ENCODE measurements around the gene CAMTA2.

The CAMTA2 gene

DNA sequence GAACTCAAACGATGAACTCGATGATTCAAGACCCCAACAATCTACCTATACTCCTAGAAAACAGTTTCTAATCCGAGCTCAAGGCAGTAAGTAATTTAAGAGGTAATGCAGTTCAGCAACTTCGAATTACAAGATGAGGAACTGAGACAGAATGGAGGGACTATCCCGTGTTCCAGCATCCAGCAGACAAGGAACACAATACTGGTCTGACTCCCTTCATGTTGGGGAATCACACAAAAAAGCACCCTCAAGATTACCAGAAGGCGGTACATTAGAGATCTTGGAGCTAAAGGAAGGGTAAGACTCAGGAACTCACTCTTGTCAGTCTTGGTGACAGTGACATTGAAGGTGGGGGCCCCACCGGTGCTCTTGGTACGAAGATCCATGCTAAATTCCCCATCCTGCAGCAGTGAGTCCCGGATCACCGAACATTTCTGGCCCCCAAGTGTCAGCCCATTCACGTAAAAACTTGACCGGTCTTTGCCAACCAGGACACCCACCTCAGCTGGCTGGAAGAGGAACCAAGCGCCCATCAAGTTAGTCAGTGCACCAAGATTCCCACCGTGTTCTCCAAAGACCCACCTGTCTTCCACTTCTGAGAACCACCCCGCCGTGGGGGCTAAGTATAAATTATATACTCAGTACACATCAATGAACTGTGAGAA is 41.0 kb downstream of the CAMTA2 start:
- DNase-seq = no peak

DNA sequence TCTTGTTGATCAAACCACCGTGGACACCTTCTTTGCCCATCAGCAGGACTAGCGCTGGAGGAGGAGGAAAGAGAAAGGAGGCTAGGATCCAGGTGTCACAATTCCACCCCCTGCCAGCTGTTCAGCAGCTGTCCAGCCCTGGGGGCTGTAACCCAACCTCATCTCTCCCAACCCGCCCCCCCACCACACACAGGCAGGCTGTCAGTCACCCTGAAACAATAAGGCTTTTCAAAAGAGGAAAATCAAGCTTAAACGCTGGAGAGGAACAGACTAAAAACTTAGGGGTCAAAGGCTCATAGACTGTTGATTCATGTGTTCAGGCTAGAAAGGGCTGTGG is 41.6 kb downstream of the CAMTA2 start:
- peak; percentile 20 for DNase-seq

DNA sequence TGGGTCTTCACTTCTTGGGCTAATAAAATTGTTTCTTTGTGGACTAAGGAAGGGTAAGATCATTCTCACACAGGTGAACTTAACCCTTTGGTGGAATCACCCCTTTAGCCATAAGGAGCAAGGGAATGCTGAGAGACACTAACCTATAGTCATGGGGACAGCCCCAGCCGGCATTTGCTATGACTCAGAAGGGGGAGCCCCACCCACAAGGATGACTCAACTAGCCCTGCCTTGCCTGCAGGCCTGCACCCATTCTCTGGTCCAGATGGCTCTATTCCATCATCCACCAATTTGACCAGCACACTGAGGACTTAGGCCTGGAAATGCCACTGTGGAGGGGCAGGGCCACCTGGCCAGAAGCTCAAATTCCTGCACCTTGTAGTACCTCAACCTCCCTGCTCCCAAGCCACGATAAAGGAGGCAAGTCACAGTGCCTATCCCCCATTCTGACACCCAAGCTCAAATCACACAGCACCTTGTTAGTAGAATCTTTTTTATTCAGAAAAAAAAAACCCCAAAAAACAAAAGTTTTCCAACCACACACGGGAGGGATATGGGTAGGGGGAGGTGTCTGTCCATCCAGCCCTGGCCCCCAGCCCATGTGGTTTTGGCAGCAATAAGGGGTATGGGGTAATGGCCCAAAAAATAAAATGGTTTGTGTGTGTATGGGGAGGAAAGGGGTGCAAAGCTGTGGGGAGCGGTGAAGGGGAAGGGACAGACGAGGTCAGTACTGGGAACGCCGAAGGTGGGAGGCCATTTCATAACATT is 42.1 kb downstream of the CAMTA2 start:
- DNase-seq = peak; percentile 55

DNA sequence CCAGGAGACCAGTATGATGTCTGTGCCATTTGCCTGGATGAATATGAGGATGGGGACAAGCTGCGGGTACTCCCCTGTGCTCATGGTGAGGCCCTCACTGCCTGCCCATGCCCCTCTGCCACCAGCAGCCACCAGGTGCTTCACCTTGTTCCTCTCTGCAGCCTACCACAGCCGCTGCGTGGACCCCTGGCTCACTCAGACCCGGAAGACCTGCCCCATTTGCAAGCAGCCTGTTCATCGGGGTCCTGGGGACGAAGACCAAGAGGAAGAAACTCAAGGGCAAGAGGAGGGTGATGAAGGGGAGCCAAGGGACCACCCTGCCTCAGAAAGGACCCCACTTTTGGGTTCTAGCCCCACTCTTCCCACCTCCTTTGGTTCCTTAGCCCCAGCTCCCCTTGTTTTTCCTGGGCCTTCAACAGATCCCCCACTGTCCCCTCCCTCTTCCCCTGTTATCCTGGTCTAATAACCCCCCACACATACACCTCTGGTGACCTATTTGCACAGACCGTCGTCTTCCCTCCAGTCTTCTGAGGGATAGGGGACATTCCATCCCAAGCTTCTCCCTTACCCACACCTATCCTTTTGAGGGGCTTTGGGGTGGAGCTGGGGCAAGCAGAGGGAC is 42.8 kb downstream of the CAMTA2 start:
- DNase-seq = no peak

DNA sequence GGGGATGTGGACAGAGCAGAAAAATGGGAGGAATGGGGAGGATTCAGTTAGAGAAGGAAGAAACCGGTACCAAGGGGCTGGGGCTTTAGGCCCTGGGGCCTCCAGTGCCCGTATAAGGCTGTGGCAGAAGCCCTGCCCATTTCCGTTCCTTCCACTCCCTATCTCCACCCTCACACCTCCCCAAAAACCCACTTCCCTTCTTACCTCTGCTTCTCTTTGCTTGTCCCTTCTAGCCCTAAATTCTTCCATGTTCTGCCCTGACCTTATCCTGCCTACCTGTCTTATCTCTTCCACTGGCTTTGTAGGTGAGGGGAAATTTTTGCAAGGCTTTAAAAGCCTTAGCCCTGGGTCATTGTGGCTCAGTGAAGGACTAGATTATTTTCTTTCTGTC is 43.3 kb downstream of the CAMTA2 start:
- no peak for DNase-seq

DNA sequence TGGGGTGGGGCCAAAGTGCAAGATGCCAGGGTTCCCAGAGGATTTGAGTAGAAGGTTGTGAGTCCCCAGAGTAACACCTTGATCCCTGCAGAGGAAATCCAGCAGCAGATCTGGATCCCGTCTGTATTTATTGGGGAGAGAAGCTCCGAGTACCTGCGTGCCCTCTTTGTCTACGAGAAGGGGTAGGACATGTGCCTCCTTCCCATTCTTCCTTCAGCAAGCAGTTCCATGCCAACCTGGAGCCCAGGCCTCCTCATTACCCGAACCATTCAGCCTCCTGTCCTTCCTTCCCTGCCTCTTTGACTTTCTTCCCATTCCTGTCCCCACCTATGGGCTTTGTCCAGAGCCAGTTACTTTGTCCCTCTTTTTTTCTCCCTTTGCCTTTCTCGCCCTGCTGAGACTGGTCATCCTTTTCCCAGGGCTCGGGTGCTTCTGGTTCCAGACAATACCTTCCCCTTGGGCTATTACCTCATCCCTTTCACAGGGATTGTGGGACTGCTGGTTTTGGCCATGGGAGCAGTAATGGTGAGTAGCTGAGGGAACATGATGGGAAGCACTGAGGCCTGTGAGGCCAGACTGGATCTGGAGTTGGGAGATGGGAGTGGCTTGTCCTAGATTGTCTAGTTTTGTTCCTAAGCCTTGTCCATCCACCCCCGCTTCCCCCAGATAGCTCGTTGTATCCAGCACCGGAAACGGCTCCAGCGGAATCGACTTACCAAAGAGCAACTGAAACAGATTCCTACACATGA is 44.5 kb downstream of the CAMTA2 start:
- no peak for DNase-seq

DNA sequence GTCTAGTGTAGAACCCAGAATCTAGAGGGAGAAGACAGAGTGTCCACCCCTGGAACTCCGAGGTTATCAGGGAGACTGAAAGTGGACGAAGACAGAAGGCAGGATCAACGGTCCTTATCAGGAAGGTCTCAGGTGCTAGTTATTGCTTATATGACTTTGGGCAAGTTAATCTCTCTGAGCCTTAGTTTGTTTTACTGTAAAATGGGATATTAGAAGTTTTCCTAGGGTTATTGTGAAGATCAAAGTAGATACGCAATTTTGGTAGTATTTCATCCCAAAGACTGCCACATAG is 46.2 kb downstream of the CAMTA2 start:
- no peak for DNase-seq

DNA sequence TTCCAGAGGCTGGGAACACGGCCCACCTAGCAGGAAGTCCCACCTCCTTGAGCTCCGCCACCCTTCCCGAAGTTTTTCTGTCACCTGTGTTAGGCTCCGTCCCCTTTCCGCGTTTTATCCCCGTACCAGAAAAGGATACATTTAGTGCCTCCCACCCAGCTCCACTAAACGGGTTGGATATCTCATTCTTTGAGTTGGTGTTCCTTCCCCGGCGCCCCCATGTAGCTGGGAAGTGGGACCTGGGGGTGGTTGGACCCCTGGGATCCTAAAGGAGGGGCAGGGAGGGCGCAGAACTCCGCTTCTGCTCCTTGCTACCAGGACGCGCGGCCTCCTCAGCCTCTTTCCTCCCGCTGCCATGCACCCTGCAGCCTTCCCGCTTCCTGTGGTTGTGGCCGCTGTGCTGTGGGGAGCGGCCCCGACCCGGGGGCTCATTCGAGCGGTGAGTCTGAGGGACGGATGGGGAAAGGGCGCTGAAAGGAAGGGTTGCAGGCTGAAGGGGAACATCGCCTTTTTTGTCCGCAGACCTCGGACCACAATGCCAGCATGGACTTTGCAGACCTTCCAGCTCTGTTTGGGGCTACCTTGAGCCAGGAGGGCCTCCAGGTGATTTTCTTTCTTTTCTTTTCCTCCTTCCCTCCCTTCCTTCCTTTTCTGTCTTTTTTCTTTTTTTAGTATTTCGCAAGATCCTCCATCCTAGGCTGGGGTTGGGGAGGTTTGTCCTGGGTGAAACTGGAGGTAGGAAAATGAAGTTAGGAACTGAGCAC is 46.7 kb downstream of the CAMTA2 start:
- no peak for DNase-seq

DNA sequence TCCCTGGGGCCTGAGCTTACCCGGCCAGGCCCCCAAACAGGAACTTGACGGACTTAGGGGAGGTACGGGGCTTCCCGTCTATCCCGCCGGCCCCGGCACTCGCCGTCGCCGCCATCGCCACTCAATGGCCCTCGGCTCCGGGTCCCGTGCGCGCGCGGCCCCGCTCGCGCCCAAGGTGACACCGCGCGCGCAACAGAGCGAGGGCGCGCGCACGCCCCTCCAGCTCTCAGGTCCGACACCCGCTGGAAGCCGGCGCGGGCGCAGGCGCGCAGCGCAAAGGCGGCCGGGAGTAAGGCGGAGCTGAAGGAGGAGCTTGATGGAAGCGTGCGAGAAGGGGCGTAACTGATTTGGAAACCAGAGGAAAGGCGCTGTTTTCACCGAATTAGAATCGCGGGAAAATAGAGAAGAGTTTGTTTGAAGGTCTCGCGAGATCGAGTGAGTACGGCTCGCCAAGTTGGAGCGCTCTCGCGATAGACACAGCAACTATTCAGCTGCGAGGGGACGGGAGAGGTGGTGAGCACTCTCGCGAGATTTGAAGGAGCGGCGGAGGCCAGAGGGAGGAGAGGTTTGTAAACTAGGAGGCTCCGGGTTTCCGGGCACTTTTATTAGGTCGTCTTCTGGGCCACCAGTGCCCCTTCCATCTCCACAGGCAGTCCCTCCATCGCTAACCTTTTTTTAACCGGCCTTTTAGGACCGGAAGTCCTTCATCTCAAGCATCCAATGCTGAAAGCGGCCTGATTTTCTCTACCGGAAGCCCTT is 47.5 kb downstream of the CAMTA2 start, which contains the start of the genes RNF167 and SLC25A11:
RNF167 (plus strand) TSS at position 473 of the 759 bp plus-strand sequence. CDS start 642 bp downstream, outside the sequence.
SLC25A11 (minus strand) TSS at position 251 of the 759 bp plus-strand sequence; CDS start at position 115, 136 bp downstream.
- peak; percentile 100 for DNase-seq

DNA sequence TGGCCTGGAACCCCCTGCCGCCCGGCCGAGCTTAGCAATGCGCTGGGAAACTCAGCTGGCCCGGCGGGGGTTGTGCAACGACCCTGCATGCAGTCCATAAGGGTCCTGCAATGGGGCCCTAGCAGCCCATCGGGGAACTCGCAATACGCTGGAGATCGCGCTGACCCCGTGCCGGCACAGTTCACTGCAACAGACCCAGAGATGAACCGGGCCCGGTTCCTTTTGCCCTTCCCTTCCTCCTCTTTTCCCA is 48.0 kb downstream of the CAMTA2 start:
- peak; percentile 63 for DNase-seq

DNA sequence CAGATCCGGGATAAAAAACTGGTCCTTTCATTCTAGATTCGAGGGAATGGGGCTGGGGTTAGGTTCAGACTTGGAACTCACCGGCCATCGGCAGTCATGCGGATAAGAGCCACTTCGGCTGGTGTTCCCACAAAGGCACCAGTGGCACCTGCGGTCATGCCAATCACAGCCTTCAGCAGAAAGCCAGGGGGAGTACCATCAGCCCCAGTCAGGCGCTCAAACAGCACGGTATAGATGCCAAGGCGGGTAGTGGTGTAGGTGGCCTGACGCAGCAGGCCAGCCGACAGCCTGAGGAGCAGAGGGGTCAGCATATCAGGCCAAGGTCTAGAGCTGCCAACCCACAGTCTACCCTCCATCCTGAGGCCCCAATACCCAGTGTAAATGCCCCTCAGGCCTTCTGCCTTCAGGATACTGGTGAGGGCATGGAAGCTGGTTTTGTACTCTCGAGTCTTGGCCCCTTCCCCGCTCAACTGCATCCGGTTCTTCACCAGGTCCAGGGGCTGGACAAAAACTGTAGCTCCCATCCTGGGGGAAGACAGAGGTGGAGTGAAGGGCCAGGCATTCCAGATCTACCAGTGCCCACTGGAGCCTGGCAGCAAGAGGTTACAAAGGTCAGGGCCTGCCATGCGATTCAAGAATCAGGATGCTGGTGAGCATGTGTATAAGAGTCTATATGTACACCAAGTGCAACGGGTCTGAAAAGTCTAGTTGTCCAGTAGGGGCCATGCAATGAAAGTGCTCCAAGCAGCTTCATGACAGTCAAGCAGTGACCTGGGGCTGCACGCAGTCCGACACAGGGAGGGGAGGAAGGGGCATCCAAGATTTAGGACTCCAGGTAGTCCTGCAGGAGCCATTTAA is 48.6 kb downstream of the CAMTA2 start:
- peak; percentile 59 for DNase-seq

DNA sequence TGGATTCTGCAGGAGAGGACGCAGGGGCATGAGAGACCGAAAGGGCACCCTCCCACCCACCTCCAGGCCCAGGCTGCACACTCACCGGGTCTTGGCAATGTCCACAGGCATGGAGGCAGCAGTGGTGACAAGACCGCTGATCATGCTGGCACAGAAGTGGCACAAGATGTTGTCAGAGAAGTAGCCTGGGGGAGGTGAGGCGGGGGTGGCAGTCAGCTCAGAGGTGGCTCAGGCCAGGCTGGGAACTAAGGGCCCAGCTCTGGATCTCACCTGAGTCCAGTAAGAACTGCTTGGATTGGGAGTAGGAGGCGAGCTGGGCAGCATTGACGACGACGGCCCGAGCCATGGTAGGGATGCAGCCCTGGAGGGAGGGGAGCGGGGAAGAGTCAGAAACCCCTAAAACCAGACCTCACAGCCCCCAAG is 49.4 kb downstream of the CAMTA2 start:
- DNase-seq = no peak

DNA sequence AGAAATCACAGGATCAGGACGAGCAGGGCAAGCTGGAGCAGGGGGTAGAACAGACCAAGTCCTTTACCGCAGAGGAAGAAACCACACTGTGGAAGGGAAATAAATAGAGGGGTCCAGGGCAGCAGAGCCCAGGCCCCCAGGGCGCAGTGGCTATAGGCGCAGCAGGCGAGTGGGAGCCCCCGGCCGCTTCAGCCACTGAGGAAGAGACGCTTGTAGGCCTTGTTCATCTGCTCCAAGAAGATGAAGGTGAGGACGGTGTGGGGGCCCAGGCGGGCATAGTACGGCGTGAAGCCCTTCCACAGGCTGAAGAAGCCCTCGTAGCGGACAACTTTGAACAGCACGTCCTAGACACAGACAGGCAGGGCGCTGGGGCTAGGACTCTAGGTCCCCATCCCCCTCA is 49.9 kb downstream of the CAMTA2 start:
- DNase-seq = no peak

DNA sequence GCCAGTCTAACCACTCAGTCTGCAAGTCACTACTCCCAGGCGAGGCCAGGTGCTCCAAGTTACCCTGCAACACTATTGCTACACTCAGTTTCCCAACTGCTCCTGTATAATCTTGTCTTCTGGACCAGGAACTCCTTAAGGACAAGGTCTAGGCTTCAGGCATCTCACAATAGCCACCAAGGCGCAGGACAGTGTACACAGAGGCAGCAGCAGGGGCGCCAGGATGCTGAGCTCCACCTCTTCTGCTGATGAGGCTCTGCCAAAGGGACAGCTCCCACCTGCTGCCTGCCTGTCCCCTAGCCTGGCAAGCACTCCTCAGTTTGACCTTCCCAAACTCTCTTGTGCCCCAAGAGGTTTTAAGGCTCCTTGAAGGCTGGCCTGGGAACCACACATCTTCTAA is 51.0 kb downstream of the CAMTA2 start:
- DNase-seq = no peak

DNA sequence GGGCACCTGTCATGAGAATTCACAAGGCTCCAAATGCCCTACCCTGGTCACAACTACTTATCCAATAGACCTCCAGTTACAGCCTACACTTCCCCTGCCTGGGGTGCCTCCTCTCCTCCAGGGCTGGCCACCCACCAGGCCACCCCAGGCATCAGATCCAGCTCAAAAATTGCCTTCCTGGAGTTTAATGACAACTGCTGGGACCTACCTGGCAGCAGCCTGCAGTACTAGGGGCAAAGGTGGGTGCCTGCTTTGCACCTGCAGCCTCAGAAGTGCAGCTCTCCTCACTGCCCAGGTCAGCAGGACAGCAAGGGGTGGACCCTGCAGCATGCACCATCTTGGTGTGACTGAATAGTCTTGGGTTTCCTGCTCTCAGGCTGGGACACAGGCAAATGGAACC is 51.8 kb downstream of the CAMTA2 start:
- no peak for DNase-seq

DNA sequence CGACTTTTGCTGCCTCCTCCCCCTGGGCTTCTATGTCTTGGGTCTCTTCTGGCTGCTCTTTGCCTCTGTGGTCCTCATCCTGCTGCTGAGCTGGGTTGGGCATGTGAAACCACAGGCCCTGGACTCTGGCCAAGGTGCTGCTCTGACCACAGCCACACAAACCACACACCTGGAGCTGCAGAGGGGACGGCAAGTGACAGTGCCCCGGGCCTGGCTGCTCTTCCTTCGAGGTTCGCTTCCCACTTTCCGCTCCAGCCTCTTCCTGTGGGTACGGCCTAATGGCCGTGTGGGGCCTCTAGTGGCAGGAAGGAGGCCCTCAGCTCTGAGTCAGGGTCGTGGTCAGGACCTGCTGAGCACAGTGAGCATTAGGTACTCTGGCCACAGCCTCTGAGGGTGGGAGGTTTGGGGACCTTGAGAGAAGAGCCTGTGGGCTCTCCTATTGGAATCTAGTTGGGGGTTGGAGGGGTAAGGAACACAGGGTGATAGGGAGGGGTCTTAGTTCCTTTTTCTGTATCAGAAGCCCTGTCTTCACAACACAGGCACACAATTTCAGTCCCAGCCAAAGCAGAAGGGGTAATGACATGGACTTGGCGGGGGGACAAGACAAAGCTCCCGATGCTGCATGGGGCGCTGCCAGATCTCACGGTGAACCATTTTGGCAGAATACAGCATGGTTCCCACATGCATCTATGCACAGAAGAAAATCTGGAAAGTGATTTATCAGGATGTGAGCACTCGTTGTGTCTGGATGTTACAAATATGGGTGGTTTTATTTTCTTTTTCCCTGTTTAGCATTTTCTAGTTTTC is 53.1 kb downstream of the CAMTA2 start:
- peak; percentile 51 for DNase-seq

DNA sequence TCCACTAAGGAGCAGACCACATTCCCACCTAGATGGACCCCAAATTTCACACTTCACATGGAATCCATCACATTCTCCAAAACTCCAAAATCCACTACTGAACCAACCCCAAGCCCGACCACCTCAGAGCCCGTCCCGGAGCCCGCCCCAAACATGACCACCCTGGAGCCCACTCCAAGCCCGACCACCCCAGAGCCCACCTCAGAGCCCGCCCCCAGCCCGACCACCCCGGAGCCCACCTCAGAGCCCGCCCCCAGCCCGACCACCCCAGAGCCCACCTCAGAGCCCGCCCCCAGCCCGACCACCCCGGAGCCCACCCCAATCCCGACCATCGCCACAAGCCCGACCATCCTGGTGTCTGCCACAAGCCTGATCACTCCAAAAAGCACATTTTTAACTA is 53.8 kb downstream of the CAMTA2 start:
- DNase-seq = no peak

DNA sequence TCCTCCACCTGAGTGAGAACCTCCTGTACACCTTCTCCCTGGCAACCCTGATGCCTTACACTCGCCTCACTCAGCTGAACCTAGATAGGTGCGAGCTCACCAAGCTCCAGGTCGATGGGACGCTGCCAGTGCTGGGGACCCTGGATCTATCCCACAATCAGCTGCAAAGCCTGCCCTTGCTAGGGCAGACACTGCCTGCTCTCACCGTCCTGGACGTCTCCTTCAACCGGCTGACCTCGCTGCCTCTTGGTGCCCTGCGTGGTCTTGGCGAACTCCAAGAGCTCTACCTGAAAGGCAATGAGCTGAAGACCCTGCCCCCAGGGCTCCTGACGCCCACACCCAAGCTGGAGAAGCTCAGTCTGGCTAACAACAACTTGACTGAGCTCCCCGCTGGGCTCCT is 54.7 kb downstream of the CAMTA2 start:
- DNase-seq = no peak

DNA sequence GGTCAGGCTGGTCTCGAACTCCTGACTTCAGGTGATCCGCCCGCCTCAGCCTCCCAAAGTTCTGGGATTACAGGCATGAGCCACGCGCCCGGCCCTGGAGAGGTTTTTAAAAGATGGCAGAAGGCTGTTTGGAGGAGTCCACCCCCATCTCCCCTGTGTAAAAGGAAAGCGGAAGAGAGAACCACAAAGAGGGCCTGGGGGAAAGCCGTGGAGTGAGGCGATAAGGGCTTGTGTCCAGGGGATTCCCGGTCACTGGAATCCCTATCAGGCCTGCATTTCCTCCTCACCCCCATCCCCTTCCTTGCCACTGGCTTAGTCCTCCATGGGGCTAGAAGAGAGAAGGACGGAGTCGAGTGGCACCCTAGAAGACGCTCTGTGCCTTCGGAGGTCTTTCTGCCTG is 55.5 kb downstream of the CAMTA2 start, which contains the start of gene GP1BA:
GP1BA (plus strand) TSS at position 315 of the 400 bp plus-strand sequence. CDS start 328 bp downstream, outside the sequence.
- no peak for DNase-seq

DNA sequence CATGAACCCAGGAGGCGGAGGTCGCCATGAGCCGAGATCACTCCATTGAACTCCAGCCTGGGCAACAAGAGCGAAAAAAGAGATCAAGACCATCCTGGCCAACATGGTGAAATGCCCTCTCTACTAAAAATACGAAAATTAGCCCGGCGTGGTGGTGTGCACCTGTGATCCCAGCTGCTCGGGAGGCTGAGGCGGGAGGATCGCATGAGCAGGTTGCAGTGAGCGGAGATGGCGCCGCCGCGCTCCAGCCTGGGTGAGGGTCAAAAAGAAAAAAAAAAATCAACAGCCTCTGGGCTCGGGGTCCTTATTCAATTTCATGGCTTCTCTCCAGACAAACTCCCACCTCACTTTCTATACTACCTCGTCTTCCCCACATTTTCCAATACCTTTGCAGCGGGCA is 58.6 kb downstream of the CAMTA2 start:
- no peak for DNase-seq
